SJSA1 (cell line): ENCODE results near the gene HAPLN2. TPM values are rescaled to one million over a fixed set of nuclear protein-coding genes. Genes with fewer than 3 reads are reported as not detected.

Experiments used
- DNase-seq, 2 experiments: peaks; one replicate each; pipeline ENCODE4 v3.0.0-alpha.2; 2015 to 2020; ENCODE audit warnings: low spot score in 2 of 2, low read depth in 1 of 2
- H3K27ac ChIP-seq: fragments of 250-450 bp; sonication (Bioruptor Pico); 2 replicates; pipeline ENCODE4 v1.5.1; 2020; ENCODE audit warnings: mild to moderate bottlenecking, moderate library complexity
- H3K27me3 ChIP-seq: fragments of 250-450 bp; sonication (Bioruptor Pico); replicated peaks from 2 replicates; pipeline ENCODE4 v1.5.1; 2020; ENCODE audit warnings: mild to moderate bottlenecking, moderate library complexity
- H3K36me3 ChIP-seq: fragments of 250-450 bp; sonication (Bioruptor Pico); 2 replicates; pipeline ENCODE4 v1.5.1; 2020; ENCODE audit warnings: mild to moderate bottlenecking
- H3K4me1 ChIP-seq: fragments of 250-450 bp; sonication (Bioruptor Pico); replicated peaks from 2 replicates; pipeline ENCODE4 v1.6.1; 2021; ENCODE audit warnings: mild to moderate bottlenecking
- H3K4me3 ChIP-seq: fragments of 250-450 bp; sonication (Bioruptor Pico); 2 replicates; pipeline ENCODE4 v1.5.1; 2020; ENCODE audit warnings: mild to moderate bottlenecking
- H3K9me3 ChIP-seq: fragments of 250-450 bp; sonication (Bioruptor Pico); replicated peaks from 2 replicates; pipeline ENCODE4 v1.5.1; 2020; ENCODE audit warnings: mild to moderate bottlenecking
- total RNA-seq: library from RNA; depleted of rRNA; stranded (reverse); fragments of >200 nt; shearing (Covaris generic); gene quantifications from 2 replicates; pipeline ENCODE4 v1.2.3, GENCODE V29; 2014

The HAPLN2 gene
- total RNA-seq, 1 experiment from 2014 or later = not detected

DNA sequence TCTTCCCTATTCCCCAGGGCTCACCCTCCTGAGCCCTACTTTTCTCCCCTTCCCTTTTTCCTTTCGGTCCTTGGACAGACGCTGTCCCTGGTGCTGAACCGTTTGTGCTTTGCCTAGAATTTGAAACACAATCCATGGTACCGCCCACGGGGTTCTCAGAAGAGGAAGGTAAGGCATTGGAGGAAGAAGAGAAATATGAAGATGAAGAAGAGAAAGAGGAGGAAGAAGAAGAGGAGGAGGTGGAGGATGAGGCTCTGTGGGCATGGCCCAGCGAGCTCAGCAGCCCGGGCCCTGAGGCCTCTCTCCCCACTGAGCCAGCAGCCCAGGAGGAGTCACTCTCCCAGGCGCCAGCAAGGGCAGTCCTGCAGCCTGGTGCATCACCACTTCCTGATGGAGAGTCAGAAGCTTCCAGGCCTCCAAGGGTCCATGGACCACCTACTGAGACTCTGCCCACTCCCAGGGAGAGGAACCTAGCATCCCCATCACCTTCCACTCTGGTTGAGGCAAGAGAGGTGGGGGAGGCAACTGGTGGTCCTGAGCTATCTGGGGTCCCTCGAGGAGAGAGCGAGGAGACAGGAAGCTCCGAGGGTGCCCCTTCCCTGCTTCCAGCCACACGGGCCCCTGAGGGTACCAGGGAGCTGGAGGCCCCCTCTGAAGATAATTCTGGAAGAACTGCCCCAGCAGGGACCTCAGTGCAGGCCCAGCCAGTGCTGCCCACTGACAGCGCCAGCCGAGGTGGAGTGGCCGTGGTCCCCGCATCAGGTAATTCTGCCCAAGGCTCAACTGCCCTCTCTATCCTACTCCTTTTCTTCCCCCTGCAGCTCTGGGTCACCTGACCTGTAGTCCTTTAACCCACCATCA lies 33.1 kb downstream of the HAPLN2 start:
- no peak for DNase-seq
- no peak overlapping the region for H3K27ac ChIP-seq
- no peaks in the 10 kb centered on the region for H3K36me3 ChIP-seq
- no peaks in the 10 kb centered on the region for H3K9me3 ChIP-seq
- H3K4me1 ChIP-seq = peaks cover 8% of the 10 kb centered on the region
- no peak overlapping the region for H3K4me3 ChIP-seq
- H3K27me3 ChIP-seq = peaks cover 44% of the 10 kb centered on the region

DNA sequence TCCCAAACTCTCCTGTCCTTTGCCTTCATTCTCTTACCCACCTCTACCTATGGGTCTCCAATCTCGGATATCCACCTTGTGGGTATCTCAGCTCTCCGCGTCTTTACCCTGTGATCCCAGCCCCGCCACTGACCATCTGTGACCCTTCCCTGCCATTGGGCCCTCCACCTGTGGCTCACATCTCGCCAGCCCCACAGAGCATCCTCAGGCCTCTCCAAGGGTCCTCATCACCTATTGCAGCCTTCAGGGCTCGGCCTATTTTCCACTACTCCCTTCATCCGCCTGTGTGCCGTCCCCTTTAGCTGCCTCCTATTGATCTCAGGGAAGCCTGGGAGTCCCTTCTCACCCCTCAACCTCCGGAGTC lies 33.8 kb downstream of the HAPLN2 start:
- peaks cover 39% of the 10 kb centered on the region for H3K27me3 ChIP-seq
- H3K36me3 ChIP-seq = no peaks in the 10 kb centered on the region
- no peak overlapping the region for H3K4me3 ChIP-seq
- H3K4me1 ChIP-seq = peaks cover 11% of the 10 kb centered on the region
- H3K27ac ChIP-seq = no peak overlapping the region
- H3K9me3 ChIP-seq = no peaks in the 10 kb centered on the region
- no peak for DNase-seq

DNA sequence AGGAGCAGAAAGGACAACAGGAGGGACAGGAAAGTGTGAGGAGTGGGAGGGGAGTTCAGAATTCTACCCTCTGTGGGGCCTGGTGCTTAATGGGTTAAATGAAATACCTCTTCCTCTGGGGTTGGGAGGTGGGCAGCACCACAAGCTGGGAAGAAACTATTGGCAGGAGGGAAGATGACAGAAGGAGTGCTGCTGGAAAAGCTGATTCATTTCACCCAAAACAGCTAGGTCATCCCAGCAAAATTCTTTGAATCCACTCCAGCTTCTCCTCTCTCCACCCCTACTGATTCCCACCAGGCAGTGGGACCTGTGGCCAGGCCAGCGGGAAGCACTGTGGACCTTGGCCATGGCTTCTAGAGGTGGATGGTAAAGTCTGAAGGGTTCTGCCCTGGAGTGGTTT lies 35.5 kb downstream of the HAPLN2 start:
- peaks cover 32% of the 10 kb centered on the region for H3K27me3 ChIP-seq
- H3K27ac ChIP-seq = no peak overlapping the region
- no peak overlapping the region for H3K4me3 ChIP-seq
- peaks cover 15% of the 10 kb centered on the region for H3K4me1 ChIP-seq
- no peaks in the 10 kb centered on the region for H3K9me3 ChIP-seq
- no peak for DNase-seq
- H3K36me3 ChIP-seq = no peaks in the 10 kb centered on the region

DNA sequence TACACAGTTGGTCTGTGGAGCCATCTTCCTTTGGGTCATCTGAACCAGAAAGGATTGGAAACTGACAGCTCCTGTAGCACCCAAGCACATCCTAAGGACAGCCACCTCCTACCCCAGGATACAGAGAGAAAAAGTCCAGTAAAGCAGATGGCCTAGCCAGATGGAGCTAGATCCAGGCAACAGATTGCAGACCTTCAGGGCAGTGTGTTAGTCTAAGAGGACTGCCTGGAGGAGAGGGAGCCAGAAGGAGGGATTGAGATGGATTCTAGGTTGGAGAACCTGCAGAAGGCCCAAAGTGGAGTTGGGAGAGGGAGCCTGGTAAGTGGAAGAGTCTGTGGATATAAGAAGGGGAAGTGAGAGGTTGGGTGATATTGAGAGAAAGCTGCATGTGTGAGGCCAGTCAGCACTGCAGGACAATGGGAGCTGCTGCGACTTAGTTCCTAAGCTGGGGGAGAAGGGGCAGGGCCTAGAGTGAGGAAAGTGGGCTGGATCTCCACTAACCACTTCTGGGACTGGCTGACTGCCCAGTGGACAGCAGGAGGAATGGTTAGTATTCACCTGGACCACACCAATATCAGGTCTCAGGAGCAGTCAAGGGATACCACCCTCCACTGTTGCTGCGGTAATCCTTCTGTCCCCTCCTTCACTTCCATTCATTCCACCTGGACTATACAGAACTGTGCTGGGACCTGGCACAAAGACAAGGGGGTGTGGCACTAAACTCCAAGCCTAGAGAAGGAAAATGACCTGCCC lies 36.1 kb downstream of the HAPLN2 start:
- Histone ChIP-seq H3K4me1 (peaks cover 21% of the 10 kb centered on the region), H3K4me3 (no peak overlapping the region), H3K27ac (no peak overlapping the region), H3K9me3 (no peaks in the 10 kb centered on the region), H3K36me3 (no peaks in the 10 kb centered on the region), H3K27me3 (peaks cover 32% of the 10 kb centered on the region)
- DNase-seq = no peak

DNA sequence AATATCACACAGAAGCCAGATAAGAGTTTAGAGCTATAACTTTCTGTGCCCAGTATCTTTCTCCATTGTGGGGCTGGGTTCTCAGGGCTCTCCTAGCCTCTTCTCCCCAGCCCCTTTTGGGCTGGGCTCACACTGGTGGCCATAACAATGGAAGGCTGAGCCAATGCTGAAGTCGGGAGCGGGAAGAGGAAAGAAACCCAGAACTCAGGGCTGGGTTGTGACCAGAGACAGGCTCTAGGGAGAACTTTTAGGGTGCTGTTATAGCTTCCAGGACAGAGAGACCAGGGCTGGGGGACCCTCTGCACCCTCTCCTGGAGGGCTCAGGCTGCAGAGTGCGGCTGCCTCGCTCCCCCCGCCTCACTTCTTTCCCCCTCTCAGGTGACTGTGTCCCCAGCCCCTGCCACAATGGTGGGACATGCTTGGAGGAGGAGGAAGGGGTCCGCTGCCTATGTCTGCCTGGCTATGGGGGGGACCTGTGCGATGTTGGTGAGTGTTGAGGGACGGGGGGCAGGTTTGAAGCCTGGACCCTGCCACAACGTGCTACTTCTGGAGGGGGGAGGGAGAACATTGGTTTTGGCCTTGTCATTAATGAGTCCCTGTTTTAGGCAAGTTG lies 36.8 kb downstream of the HAPLN2 start:
- Histone ChIP-seq H3K4me1 (peaks cover 28% of the 10 kb centered on the region), H3K9me3 (no peaks in the 10 kb centered on the region), H3K4me3 (no peak overlapping the region), H3K27ac (no peak overlapping the region), H3K36me3 (no peaks in the 10 kb centered on the region), H3K27me3 (peaks cover 32% of the 10 kb centered on the region)
- DNase-seq = no peak

DNA sequence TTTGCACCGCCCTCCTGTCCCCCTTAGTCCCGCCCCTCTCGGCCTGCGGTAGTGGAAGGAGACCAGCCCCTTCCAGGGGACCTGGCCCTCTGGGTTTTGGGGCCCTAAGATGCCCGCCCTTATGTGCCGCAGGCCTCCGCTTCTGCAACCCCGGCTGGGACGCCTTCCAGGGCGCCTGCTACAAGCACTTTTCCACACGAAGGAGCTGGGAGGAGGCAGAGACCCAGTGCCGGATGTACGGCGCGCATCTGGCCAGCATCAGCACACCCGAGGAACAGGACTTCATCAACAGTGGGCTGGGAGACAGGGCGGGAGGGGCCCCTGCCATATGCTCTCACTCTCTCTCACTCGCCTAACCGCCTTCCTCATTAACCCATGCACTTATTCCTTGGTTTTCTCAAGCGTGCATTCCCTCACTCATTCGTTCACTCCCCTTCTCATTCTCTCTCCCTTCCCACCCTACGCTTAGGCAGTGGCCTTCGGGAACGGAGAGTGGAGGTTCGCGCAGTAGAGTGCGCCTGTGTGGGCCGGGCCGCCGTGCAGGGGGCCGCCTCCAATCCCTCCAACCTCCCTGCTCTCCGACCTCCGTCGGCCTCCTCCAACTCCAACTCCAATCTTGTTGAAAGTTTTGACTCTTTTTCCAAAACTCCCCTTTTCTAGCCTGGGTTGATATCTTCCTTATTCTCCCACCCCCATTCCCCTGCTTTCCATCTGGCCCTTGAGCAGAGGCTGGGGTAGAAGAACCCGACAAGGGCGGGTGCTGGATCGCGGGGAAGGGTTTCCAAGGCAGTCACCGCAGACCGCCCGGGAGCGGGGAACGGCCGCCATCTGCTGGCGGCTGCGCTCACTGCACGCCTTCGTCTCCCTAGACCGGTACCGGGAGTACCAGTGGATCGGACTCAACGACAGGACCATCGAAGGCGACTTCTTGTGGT lies 37.9 kb downstream of the HAPLN2 start:
- Histone ChIP-seq H3K4me1 (peaks cover 39% of the 10 kb centered on the region), H3K27ac (no peak overlapping the region), H3K9me3 (no peaks in the 10 kb centered on the region), H3K4me3 (no peak overlapping the region), H3K36me3 (no peaks in the 10 kb centered on the region), H3K27me3 (peaks cover 29% of the 10 kb centered on the region)
- peak; percentile 58 to 74 for DNase-seq

DNA sequence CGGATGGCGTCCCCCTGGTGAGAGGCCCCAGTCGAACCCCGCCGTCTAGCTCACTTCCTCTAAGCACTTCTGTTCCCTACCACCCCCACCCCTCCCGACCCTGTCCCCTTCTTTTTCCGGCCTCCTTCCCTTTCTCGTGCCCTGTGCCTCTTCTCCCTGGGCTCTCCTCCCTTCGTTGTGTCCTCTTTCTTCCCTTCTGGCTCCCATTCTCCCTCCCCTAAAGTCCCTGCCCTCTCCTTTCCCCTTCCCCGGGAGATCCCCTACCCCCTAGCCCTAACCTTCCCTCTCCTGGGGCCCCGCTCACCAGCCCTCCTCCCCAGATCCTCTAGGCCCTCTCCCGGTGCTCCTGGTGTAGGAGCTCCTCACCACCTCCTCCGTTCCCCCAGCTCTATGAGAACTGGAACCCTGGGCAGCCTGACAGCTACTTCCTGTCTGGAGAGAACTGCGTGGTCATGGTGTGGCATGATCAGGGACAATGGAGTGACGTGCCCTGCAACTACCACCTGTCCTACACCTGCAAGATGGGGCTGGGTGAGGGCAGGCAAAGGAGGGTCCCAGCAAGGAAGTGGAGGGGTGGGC lies 38.6 kb downstream of the HAPLN2 start:
- Histone ChIP-seq H3K36me3 (no peaks in the 10 kb centered on the region), H3K27me3 (peaks cover 29% of the 10 kb centered on the region), H3K4me3 (no peak overlapping the region), H3K4me1 (peaks cover 46% of the 10 kb centered on the region), H3K9me3 (no peaks in the 10 kb centered on the region), H3K27ac (no peak overlapping the region)
- DNase-seq = peak in 1 of 2 experiments; percentile 18

DNA sequence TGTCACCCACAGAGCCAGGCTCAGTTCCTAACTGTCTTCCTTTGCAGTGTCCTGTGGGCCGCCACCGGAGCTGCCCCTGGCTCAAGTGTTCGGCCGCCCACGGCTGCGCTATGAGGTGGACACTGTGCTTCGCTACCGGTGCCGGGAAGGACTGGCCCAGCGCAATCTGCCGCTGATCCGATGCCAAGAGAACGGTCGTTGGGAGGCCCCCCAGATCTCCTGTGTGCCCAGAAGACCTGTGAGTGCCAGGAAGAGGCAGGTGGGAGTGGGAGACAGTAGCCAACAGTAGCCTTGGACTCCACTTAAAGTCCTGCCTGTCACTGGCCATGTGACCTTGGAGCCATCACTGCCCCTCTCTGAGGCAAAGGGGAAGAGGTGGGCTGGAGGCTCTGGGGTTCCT lies 39.3 kb downstream of the HAPLN2 start:
- H3K4me1 ChIP-seq = peaks cover 53% of the 10 kb centered on the region
- no peak overlapping the region for H3K4me3 ChIP-seq
- DNase-seq = no peak
- H3K27ac ChIP-seq = no peak overlapping the region
- H3K9me3 ChIP-seq = no peaks in the 10 kb centered on the region
- H3K36me3 ChIP-seq = no peaks in the 10 kb centered on the region
- peaks cover 29% of the 10 kb centered on the region for H3K27me3 ChIP-seq

DNA sequence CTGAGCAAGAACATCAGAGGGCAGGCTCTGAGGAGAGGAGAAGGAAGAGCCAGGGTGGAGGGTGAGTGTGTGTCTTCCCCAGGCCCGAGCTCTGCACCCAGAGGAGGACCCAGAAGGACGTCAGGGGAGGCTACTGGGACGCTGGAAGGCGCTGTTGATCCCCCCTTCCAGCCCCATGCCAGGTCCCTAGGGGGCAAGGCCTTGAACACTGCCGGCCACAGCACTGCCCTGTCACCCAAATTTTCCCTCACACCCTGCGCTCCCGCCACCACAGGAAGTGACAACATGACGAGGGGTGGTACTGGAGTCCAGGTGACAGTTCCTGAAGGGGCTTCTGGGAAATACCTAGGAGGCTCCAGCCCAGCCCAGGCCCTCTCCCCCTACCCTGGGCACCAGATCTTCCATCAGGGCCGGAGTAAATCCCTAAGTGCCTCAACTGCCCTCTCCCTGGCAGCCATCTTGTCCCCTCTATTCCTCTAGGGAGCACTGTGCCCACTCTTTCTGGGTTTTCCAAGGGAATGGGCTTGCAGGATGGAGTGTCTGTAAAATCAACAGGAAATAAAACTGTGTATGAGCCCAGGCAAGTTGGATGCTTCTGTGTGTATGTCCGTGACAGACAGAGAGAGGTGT lies 39.8 kb downstream of the HAPLN2 start:
- no peak overlapping the region for H3K27ac ChIP-seq
- peaks cover 58% of the 10 kb centered on the region for H3K4me1 ChIP-seq
- no peak overlapping the region for H3K4me3 ChIP-seq
- no peaks in the 10 kb centered on the region for H3K9me3 ChIP-seq
- no peak for DNase-seq
- peaks cover 27% of the 10 kb centered on the region for H3K27me3 ChIP-seq
- no peaks in the 10 kb centered on the region for H3K36me3 ChIP-seq

DNA sequence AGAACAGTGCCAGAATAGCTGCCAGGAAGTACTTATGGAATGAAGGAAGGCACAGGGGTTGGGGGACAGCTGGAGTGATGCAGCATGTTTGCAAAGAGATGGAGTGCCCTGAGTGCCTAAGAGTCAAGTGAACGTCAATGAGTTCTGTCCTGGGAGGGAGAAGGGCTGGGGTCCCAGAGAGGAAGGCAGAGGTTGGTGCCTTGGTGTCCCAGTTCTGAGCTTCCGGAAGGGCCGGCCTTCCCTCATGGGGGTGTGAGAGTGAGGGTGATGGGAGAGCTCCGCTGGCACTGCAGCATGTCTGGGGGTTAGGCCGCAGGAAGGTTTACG lies 40.4 kb downstream of the HAPLN2 start:
- DNase-seq = no peak
- H3K9me3 ChIP-seq = no peaks in the 10 kb centered on the region
- H3K27ac ChIP-seq = no peak overlapping the region
- peaks cover 64% of the 10 kb centered on the region for H3K4me1 ChIP-seq
- no peak overlapping the region for H3K4me3 ChIP-seq
- no peaks in the 10 kb centered on the region for H3K36me3 ChIP-seq
- H3K27me3 ChIP-seq = peaks cover 24% of the 10 kb centered on the region

DNA sequence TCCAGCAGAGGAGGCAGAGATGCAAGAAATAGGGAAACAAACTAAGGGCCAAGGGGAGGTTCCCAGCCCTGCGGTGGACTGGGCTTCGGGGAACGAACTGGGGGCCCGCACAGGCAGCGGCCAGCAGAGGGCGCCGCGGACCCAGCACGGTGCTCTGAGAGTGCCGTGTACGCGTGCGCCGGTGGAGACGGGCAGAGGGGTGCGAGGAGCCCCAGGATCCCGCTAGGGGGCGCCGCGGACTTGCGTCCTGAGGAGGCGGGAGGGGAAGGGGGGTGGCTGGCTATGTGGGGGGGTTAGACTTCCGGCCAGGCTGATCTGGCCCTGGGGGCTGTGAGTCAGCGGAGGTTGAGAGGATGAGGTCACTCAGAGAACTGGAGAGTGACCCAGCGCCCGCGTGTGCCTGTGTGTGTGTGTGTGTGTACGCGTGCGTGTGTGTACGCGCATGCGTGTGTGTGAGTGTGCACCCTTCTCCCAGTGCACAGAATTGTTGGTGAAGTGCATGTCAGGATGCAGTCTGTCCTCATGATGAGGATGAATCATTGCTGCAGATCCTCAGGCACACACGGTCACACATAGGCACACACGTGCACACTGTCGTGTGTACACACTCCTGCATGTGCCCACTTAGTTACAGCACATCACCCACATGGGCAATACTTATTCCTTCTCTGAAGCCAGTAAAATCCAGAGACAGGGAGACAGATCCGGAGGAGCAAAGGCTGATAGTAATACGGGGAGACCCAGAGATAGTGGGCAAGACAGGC lies 41.0 kb downstream of the HAPLN2 start:
- Histone ChIP-seq H3K36me3 (no peaks in the 10 kb centered on the region), H3K9me3 (no peaks in the 10 kb centered on the region), H3K4me3 (no peak overlapping the region), H3K27me3 (peaks cover 21% of the 10 kb centered on the region), H3K4me1 (peaks cover 70% of the 10 kb centered on the region), H3K27ac (peak overlapping the region; percentile 51)
- DNase-seq = peak; percentile 97 to 99

DNA sequence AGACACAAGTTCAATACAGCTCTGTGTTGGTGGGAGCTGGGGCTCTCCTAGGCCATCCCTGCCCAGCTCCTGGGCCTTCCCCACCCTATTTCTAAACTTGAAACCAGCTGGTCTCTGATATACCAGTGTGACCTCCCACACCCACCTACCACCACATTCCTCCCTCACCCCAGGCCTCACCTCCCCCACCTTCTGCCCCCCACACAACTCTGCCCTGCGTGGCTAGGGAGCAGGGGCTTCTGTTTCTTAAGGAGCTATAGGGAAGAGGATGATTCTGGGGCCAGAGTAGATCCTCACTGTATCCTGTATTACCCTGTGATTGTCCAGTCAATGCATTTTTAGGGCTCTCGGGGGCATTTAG lies 41.5 kb downstream of the HAPLN2 start:
- Histone ChIP-seq H3K9me3 (no peaks in the 10 kb centered on the region), H3K4me3 (no peak overlapping the region), H3K27ac (peak overlapping the region; percentile 51), H3K4me1 (peaks cover 75% of the 10 kb centered on the region), H3K36me3 (no peaks in the 10 kb centered on the region), H3K27me3 (peaks cover 17% of the 10 kb centered on the region)
- no peak for DNase-seq
